ENCODE data around the gene TPD52L1. TPM values are rescaled to one million over a fixed set of nuclear protein-coding genes. Genes with fewer than 3 reads are reported as not detected.

TPD52L1 gene
- total and polyA plus RNA-seq, 2 donors from 2014 or later = 69.1 to 91.1 TPM

GRCh38 chr6:125222531-125223455 lies 69.2 kb downstream of the TPD52L1 start:
- Histone ChIP-seq H3K4me3 (ENCODE audit: low read length in 3 of 3) (no peak overlapping the region), H3K27ac (ENCODE audit: low read depth in 2 of 2, low read length in 2 of 2) (peak overlapping the region in 1 of 2 donors; percentile 8), H3K9me3 (ENCODE audit: control insufficient read depth in 2 of 3, insufficient read depth in 1 of 3, low read length in 3 of 3) (no peaks in the 10 kb centered on the region), H3K27me3 (ENCODE audit: control insufficient read depth, insufficient read depth, low read length) (no peaks in the 10 kb centered on the region), H3K36me3 (ENCODE audit: control insufficient read depth in 2 of 3, insufficient read depth in 3 of 3, low read length in 3 of 3) (no peaks in the 10 kb centered on the region), H3K9ac (ENCODE audit: low read length in 3 of 3) (no peak overlapping the region), H3K4me1 (ENCODE audit: control insufficient read depth in 2 of 3, insufficient read depth in 2 of 3, low read depth in 1 of 3, low read length in 3 of 3) (peaks cover 0 to 18% (median 7%) of the 10 kb centered on the region in 3 donors)
- DNase-seq (peak in 1 of 5 donors; percentile 20), FAIRE-seq (no peak)
- intact Hi-C loops (cut with DNase I) = no loop called here
- TF ChIP-seq, protein P1, sequence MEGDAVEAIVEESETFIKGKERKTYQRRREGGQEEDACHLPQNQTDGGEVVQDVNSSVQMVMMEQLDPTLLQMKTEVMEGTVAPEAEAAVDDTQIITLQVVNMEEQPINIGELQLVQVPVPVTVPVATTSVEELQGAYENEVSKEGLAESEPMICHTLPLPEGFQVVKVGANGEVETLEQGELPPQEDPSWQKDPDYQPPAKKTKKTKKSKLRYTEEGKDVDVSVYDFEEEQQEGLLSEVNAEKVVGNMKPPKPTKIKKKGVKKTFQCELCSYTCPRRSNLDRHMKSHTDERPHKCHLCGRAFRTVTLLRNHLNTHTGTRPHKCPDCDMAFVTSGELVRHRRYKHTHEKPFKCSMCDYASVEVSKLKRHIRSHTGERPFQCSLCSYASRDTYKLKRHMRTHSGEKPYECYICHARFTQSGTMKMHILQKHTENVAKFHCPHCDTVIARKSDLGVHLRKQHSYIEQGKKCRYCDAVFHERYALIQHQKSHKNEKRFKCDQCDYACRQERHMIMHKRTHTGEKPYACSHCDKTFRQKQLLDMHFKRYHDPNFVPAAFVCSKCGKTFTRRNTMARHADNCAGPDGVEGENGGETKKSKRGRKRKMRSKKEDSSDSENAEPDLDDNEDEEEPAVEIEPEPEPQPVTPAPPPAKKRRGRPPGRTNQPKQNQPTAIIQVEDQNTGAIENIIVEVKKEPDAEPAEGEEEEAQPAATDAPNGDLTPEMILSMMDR (IDR thresholded peaks at IDR 0.05; ENCODE audit: borderline replicate concordance, extremely low read depth, insufficient read depth) = no peak

DNA sequence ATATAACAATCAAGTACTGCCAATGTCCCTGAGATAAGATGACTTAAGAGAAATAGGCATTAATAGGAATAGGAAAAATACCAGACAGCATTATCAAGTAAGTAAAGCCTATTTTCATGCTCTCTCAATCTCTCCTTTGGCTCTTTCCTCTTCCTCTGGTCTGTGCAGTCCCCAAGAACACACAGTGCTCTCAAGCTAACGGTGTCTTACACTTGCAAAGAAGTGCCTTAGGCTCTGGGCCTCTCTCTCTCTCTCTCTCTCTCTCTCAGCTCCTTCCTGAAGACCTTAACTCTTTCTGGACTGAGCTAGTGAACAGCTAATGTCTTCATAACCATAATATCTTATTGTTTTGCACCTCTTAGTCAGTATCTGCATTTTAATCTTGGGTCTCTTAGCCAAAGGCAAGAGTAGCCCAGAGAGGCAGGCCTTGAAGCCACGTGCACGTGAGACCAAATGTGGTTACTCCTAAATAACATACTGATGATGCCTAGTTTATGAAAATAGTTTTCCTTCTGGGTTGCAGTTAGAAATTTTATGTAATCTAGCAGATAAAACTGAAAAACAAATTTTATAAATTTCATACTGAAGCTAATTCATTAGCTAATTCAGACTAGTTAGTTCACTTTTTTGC lies 70.8 kb downstream of the TPD52L1 start:
- Histone ChIP-seq H3K27ac (ENCODE audit: low read depth in 2 of 2, low read length in 2 of 2) (no peak overlapping the region), H3K4me1 (ENCODE audit: control insufficient read depth in 2 of 3, insufficient read depth in 2 of 3, low read depth in 1 of 3, low read length in 3 of 3) (peaks cover 0 to 18% (median 7%) of the 10 kb centered on the region in 3 donors), H3K9me3 (ENCODE audit: control insufficient read depth in 2 of 3, insufficient read depth in 1 of 3, low read length in 3 of 3) (no peaks in the 10 kb centered on the region), H3K9ac (ENCODE audit: low read length in 3 of 3) (no peak overlapping the region), H3K36me3 (ENCODE audit: control insufficient read depth in 2 of 3, insufficient read depth in 3 of 3, low read length in 3 of 3) (no peaks in the 10 kb centered on the region), H3K4me3 (ENCODE audit: low read length in 3 of 3) (no peak overlapping the region), H3K27me3 (ENCODE audit: control insufficient read depth, insufficient read depth, low read length) (no peaks in the 10 kb centered on the region)
- intact Hi-C loops (cut with DNase I) = no loop called here
- FAIRE-seq (no peak), DNase-seq (no peak)
- TF ChIP-seq, protein P1 (IDR thresholded peaks at IDR 0.05; ENCODE audit: borderline replicate concordance, extremely low read depth, insufficient read depth) = no peak

DNA sequence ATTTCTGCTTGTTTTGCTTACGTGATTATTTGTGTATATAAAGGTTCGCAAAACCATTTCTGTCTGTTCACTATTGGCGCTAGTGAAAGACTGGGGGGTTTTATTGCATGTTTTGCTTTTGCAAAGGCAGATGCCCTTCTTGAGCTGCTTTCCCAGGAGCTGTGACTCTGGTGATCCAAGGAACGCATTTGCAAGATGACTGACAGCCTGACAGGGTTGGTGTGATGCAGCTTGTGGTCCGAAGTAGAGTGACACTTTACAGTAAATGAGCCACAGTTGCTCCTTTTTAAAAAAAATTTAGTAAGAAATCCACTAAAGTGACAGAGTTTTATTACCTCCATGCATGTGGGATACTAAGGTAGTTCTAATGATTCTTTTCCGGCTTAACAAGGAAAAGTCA lies 73.7 kb downstream of the TPD52L1 start:
- no peaks in the 10 kb centered on the region for H3K36me3 ChIP-seq (ENCODE audit: control insufficient read depth in 2 of 3, insufficient read depth in 3 of 3, low read length in 3 of 3)
- H3K9me3 ChIP-seq (ENCODE audit: control insufficient read depth in 2 of 3, insufficient read depth in 1 of 3, low read length in 3 of 3) = no peaks in the 10 kb centered on the region
- H3K27me3 ChIP-seq (ENCODE audit: control insufficient read depth, insufficient read depth, low read length) = no peaks in the 10 kb centered on the region
- no peak overlapping the region for H3K4me3 ChIP-seq (ENCODE audit: low read length in 3 of 3)
- FAIRE-seq (no peak), DNase-seq (no peak)
- H3K27ac ChIP-seq (ENCODE audit: low read depth in 2 of 2, low read length in 2 of 2) = no peak overlapping the region
- no peak overlapping the region for H3K9ac ChIP-seq (ENCODE audit: low read length in 3 of 3)
- TF ChIP-seq, protein P1 (IDR thresholded peaks at IDR 0.05; ENCODE audit: borderline replicate concordance, extremely low read depth, insufficient read depth) = no peak
- H3K4me1 ChIP-seq (ENCODE audit: control insufficient read depth in 2 of 3, insufficient read depth in 2 of 3, low read depth in 1 of 3, low read length in 3 of 3) = peaks cover 2 to 6% (median 6%) of the 10 kb centered on the region in 3 donors
- intact Hi-C loops (cut with DNase I) = no loop called here
